HEK293 (cell line): Measurements from ENCODE around the gene MVK.

Experiments
- CTCF ChIA-PET: fragments of 350-600 bp; formaldehyde crosslinking; extraction: SDS; loops from one replicate; lab custom pipeline; 2021; ENCODE audit warnings: antibody characterized with exemption; lab: Yijun Ruan, JAX
- POLR2A ChIA-PET: fragments of 300-600 bp; formaldehyde crosslinking; extraction: SDS; loops from one replicate; lab custom pipeline; 2020; ENCODE audit warnings: antibody characterized with exemption, inconsistent platforms; lab: Yijun Ruan, JAX
- H3K27ac ChIP-seq: fragments of 200-500 bp; sonication (Bioruptor generic); 2 replicates; pipeline ENCODE4 v1.5.1; 2014; ENCODE audit warnings: low read depth, low read length, control low read depth, inconsistent platforms; ENCODE audit errors: extremely low read depth
- H3K36me3 ChIP-seq, 2 experiments: fragments of 200-500 bp in 1 of 2; sonication (Bioruptor generic) in 1 of 2; 1 replicate in 1 of 2; 2 replicates in 1 of 2; pipeline ENCODE4 v1.5.1; 2014 to 2017; ENCODE audit warnings: inconsistent platforms in 2 of 2, low read length in 2 of 2; ENCODE audit not compliant: control insufficient read depth in 2 of 2, insufficient read depth in 1 of 2
- H3K4me1 ChIP-seq: fragments of 200-500 bp; sonication (Bioruptor generic); 2 replicates; pipeline ENCODE4 v1.5.1; 2014; ENCODE audit warnings: mild to moderate bottlenecking, low read length, inconsistent platforms; ENCODE audit not compliant: control insufficient read depth, insufficient read depth
- H3K4me3 ChIP-seq: 2 replicates; pipeline ENCODE4 v1.5.1; 2011; ENCODE audit warnings: low read depth, mild to moderate bottlenecking, control low read depth, low read length, moderate library complexity
- H3K9me3 ChIP-seq: fragments of 200-500 bp; sonication (Bioruptor generic); 2 replicates; pipeline ENCODE4 v1.5.1; 2014; ENCODE audit warnings: low read depth, low read length, inconsistent platforms; ENCODE audit not compliant: control insufficient read depth, insufficient read depth
- SCRT1 ChIP-seq: fragments of 450-650 bp; formaldehyde crosslinking; IDR thresholded peaks from 2 replicates; pipeline ENCODE4 v1.5.1; 2016; ENCODE audit warnings: missing biosample characterization, missing genetic modification characterization, borderline replicate concordance
- ZBTB10 ChIP-seq: fragments of 450-650 bp; formaldehyde crosslinking; IDR thresholded peaks from 2 replicates; pipeline ENCODE4 v1.5.1; 2016; ENCODE audit warnings: missing biosample characterization, missing genetic modification characterization
- ZIC2 ChIP-seq: fragments of 450-650 bp; formaldehyde crosslinking; IDR thresholded peaks from 2 replicates; pipeline ENCODE4 v1.5.1; 2016; ENCODE audit warnings: missing biosample characterization, missing genetic modification characterization
- ZNF112 ChIP-seq: fragments of 450-650 bp; formaldehyde crosslinking; IDR thresholded peaks from 2 replicates; pipeline ENCODE4 v1.5.0; 2017; ENCODE audit warnings: missing biosample characterization, missing genetic modification characterization
- ZNF501 ChIP-seq: fragments of 450-650 bp; formaldehyde crosslinking; IDR thresholded peaks from 2 replicates; pipeline ENCODE4 v1.5.1; 2016; ENCODE audit warnings: missing biosample characterization, missing genetic modification characterization
- ZNF555 ChIP-seq: fragments of 450-650 bp; formaldehyde crosslinking; conservative IDR thresholded peaks from 2 replicates; pipeline ENCODE4 v1.5.1; 2017; ENCODE audit warnings: missing biosample characterization, mild to moderate bottlenecking, missing genetic modification characterization, inconsistent platforms
- ZNF558 ChIP-seq: fragments of 450-650 bp; formaldehyde crosslinking; IDR thresholded peaks from 2 replicates; pipeline ENCODE4 v1.5.1; 2016; ENCODE audit warnings: missing biosample characterization, missing genetic modification characterization
- ZNF561 ChIP-seq: fragments of 450-650 bp; IDR thresholded peaks from 2 replicates; pipeline ENCODE4 v1.5.1; 2018; ENCODE audit warnings: missing biosample characterization, missing genetic modification characterization, borderline replicate concordance
- ZNF654 ChIP-seq: fragments of 450-650 bp; formaldehyde crosslinking; IDR thresholded peaks from 2 replicates; pipeline ENCODE4 v1.5.1; 2016; ENCODE audit warnings: low read depth, missing biosample characterization, missing genetic modification characterization
- ZNF664 ChIP-seq: fragments of 450-650 bp; formaldehyde crosslinking; IDR thresholded peaks from 2 replicates; pipeline ENCODE4 v1.5.1; 2016; ENCODE audit warnings: missing biosample characterization, missing genetic modification characterization
- ZSCAN16 ChIP-seq: fragments of 450-650 bp; formaldehyde crosslinking; IDR thresholded peaks from 2 replicates; pipeline ENCODE4 v1.5.1; 2016; ENCODE audit warnings: missing biosample characterization, missing genetic modification characterization
- TF ChIP-seq, protein P1 (sequence below): fragments of 450-650 bp; formaldehyde crosslinking; IDR thresholded peaks from 2 replicates; pipeline ENCODE4 v1.5.1; 2016; ENCODE audit warnings: missing biosample characterization, missing genetic modification characterization
- TF ChIP-seq, protein P2 (sequence below): fragments of 450-650 bp; formaldehyde crosslinking; IDR thresholded peaks from 2 replicates; pipeline ENCODE4 v1.5.1; 2016; ENCODE audit warnings: missing biosample characterization, missing genetic modification characterization
- TF ChIP-seq, protein P3 (sequence below): fragments of 450-650 bp; formaldehyde crosslinking; IDR thresholded peaks from 2 replicates; pipeline ENCODE4 v1.5.1; 2017; ENCODE audit warnings: missing biosample characterization, missing genetic modification characterization
- TF ChIP-seq, protein P4 (sequence below): fragments of 450-650 bp; formaldehyde crosslinking; IDR thresholded peaks from 2 replicates; pipeline ENCODE4 v1.5.1; 2017; ENCODE audit warnings: missing biosample characterization, missing genetic modification characterization

MVK gene

DNA sequence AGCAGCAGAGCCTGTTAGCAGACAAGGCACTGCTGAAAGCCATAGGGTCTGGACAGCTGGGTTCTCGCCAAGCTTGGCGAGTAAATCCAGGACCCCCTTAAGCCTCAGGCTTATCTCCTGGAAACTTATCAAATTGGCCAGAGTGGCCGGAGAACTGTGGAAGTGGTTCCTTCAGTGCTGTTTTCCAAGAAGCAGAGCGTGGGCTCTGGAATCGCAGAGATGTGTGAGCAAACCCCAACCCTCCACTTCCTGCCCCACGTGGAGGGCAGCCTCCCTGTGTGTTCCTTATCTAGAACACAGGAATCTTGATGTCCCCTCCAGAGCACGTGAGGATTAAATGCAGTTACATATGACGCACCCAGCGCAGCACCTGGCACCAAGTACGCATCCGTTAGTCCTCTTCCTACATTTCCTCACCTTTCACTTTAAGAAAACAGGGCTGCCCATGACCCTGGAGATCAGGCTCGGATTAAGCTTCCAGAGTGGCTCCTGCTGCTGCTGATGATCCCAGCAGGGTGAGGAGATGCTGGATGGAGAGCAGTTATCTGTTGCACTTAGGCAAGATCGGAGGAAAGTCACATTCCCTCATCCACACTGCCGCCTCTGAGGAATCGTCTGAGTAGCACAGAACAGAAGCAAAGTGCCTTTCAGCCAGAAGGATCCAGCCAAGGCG lies 35.3 kb upstream of the MVK start (continued):
- no peak for TF ChIP-seq ZSCAN16
- TF ChIP-seq, protein P1, sequence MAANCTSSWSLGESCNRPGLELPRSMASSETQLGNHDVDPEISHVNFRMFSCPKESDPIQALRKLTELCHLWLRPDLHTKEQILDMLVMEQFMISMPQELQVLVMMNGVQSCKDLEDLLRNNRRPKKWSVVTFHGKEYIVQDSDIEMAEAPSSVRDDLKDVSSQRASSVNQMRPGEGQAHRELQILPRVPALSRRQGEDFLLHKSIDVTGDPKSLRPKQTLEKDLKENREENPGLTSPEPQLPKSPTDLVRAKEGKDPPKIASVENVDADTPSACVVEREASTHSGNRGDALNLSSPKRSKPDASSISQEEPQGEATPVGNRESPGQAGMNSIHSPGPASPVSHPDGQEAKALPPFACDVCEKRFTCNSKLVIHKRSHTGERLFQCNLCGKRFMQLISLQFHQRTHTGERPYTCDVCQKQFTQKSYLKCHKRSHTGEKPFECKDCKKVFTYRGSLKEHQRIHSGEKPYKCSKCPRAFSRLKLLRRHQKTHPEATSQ (tag by site-specific recombination): no peak
- no peak for TF ChIP-seq ZBTB10 (tag by site-specific recombination)
- no peak for TF ChIP-seq ZNF561 (tag by site-specific recombination)
- no peak for TF ChIP-seq SCRT1
- TF ChIP-seq, protein P2, sequence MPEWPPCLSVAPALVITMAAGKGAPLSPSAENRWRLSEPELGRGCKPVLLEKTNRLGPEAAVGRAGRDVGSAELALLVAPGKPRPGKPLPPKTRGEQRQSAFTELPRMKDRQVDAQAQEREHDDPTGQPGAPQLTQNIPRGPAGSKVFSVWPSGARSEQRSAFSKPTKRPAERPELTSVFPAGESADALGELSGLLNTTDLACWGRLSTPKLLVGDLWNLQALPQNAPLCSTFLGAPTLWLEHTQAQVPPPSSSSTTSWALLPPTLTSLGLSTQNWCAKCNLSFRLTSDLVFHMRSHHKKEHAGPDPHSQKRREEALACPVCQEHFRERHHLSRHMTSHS (tag by site-specific recombination): no peak

GRCh38 chr12:109539508-109539907 lies 34.1 kb upstream of the MVK start:
- no peak for TF ChIP-seq ZNF654 (tag by site-specific recombination)
- peak; percentile 59; the same call in 1 of the 2 replicates for TF ChIP-seq ZIC2
- TF ChIP-seq, protein P3, sequence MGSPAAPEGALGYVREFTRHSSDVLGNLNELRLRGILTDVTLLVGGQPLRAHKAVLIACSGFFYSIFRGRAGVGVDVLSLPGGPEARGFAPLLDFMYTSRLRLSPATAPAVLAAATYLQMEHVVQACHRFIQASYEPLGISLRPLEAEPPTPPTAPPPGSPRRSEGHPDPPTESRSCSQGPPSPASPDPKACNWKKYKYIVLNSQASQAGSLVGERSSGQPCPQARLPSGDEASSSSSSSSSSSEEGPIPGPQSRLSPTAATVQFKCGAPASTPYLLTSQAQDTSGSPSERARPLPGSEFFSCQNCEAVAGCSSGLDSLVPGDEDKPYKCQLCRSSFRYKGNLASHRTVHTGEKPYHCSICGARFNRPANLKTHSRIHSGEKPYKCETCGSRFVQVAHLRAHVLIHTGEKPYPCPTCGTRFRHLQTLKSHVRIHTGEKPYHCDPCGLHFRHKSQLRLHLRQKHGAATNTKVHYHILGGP (tag by site-specific recombination): no peak
- no peak for TF ChIP-seq ZNF112 (tag by site-specific recombination)
- TF ChIP-seq ZNF555 (tag by site-specific recombination): no peak
- TF ChIP-seq, all 188 proteins: peak for 1
- no peaks in the 10 kb centered on the region for H3K4me1 ChIP-seq
- H3K9me3 ChIP-seq: no peaks in the 10 kb centered on the region
- POLR2A ChIA-PET: interaction anchor here (0.6 kb wide), 1 partner anchor 121 kb away, joined by 4 read pairs; no protein-coding TSS in a partner anchor
- H3K36me3 ChIP-seq: peaks cover 0 to 8% of the 10 kb centered on the region in 2 experiments; a peak in 1 of 3 replicates
- H3K4me3 ChIP-seq: no peak overlapping the region
- H3K27ac ChIP-seq: no peak overlapping the region
- CTCF ChIA-PET: interaction anchor here (0.6 kb wide), 1 partner anchor 10 kb away, joined by 4 read pairs; no protein-coding TSS in a partner anchor

DNA sequence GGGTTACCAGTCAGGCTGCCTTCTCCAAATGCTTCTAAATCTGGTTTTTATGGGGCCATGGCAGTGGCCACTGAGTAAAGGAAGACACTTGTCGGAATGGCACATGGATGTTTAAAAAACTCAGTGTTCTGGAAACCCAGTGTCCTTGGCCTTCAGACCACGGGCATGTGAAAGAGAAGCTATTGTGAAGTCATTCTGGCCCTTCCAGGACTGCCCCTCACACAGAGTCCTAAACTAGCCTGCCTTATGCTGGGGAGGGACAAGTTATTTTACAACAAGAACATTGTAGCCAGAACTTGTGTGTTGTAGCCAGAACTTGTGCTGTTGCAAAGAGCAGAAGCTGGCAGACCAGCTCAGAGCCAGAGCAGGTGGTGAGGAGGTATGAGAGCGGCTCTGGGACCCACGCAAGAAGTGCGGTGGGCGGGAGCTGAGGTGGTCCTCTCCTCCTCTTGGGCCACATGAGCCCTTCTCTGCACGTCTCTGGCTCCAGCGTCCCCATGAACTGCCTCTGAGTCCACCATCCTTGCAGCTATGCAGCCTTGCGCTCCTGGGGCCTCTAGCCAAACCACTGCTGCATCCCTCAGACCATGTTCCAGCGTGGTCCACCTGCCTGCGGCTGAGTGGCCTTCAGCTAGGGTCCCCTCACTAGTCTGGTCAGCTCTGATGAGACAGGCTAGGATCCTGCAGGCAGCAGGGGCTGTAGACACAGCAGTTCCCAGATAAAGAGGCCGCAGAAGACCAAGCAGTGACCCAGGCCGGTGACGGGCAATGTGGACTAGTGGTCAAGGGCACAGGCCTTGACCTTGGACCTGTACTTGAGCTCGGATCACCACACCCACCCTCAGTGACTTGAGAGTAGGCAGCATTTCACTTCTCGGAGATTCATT lies 32.8 kb upstream of the MVK start:
- Histone ChIP-seq H3K4me1 (no peaks in the 10 kb centered on the region), H3K27ac (no peak overlapping the region), H3K9me3 (no peaks in the 10 kb centered on the region), H3K4me3 (no peak overlapping the region), H3K36me3 (no peaks in the 10 kb centered on the region)
- POLR2A ChIA-PET: no interaction called here
- TF ChIP-seq ZNF501 (no peak), ZNF558 (tag by site-specific recombination) (no peak), ZNF664 (tag by site-specific recombination) (no peak)
- TF ChIP-seq, protein P4, sequence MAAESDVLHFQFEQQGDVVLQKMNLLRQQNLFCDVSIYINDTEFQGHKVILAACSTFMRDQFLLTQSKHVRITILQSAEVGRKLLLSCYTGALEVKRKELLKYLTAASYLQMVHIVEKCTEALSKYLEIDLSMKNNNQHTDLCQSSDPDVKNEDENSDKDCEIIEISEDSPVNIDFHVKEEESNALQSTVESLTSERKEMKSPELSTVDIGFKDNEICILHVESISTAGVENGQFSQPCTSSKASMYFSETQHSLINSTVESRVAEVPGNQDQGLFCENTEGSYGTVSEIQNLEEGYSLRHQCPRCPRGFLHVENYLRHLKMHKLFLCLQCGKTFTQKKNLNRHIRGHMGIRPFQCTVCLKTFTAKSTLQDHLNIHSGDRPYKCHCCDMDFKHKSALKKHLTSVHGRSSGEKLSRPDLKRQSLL: no peak
- CTCF ChIA-PET: interaction anchor here (0.7 kb wide), 1 partner anchor 235 kb away, joined by 3 read pairs; no protein-coding TSS in a partner anchor
